SK-N-SH treated with all-trans-retinoic acid at 6 μM for 48 hours (cell line): ENCODE results near the gene LORICRIN.

Experiments used
- ATAC-seq: fragments of 200-7000 bp; cut with Tn5 transposase; 3 replicates; pipeline ENCODE4 v1.9.1; 2020; ENCODE audit warnings: mild to moderate bottlenecking, moderate library complexity
- ARNTL ChIP-seq: fragments of 450-650 bp; formaldehyde crosslinking; IDR thresholded peaks from 2 replicates; pipeline ENCODE4 v1.5.0; 2020; ENCODE audit warnings: low read depth, mild to moderate bottlenecking, moderate library complexity, borderline replicate concordance
- BACH2 ChIP-seq: fragments of 250-450 bp; sonication (Bioruptor Pico); IDR thresholded peaks from 2 replicates; pipeline ENCODE4 v1.9.0; 2021; ENCODE audit warnings: mild to moderate bottlenecking, borderline replicate concordance
- CREB5 ChIP-seq: fragments of 250-450 bp; sonication (Bioruptor Pico); IDR thresholded peaks from 2 replicates; pipeline ENCODE4 v1.5.1; 2020; ENCODE audit warnings: low read depth, mild to moderate bottlenecking, moderate library complexity
- CSDC2 ChIP-seq: fragments of 250-450 bp; sonication (Bioruptor Pico); IDR thresholded peaks from 2 replicates; pipeline ENCODE4 v1.5.0; 2020; ENCODE audit warnings: mild to moderate bottlenecking, moderate library complexity
- CSRNP3 ChIP-seq: fragments of 250-450 bp; sonication (Bioruptor Pico); IDR thresholded peaks from 2 replicates; pipeline ENCODE4 v1.5.1; 2021; ENCODE audit warnings: mild to moderate bottlenecking, moderate library complexity
- GLIS3 ChIP-seq: fragments of 250-450 bp; sonication (Bioruptor Pico); IDR thresholded peaks from 2 replicates; pipeline ENCODE4 v1.5.0; 2020; ENCODE audit warnings: mild to moderate bottlenecking, moderate library complexity
- ISL1 ChIP-seq: fragments of 250-450 bp; sonication (Bioruptor Pico); IDR thresholded peaks from 2 replicates; pipeline ENCODE4 v2.1.2; 2022; ENCODE audit warnings: mild to moderate bottlenecking, moderate library complexity
- OSR1 ChIP-seq: fragments of 250-450 bp; sonication (Bioruptor Pico); IDR thresholded peaks from 2 replicates; pipeline ENCODE4 v1.8.0; 2022; ENCODE audit warnings: moderate library complexity, mild to moderate bottlenecking, inconsistent platforms
- PATZ1 ChIP-seq: fragments of 250-450 bp; sonication (Bioruptor Pico); IDR thresholded peaks from 2 replicates; pipeline ENCODE4 v1.8.0; 2020; ENCODE audit warnings: mild to moderate bottlenecking, moderate library complexity, borderline replicate concordance
- POU6F1 ChIP-seq: fragments of 250-450 bp; sonication (Bioruptor Pico); IDR thresholded peaks from 2 replicates; pipeline ENCODE4 v1.8.0; 2021; ENCODE audit warnings: low read depth, mild to moderate bottlenecking, moderate library complexity, borderline replicate concordance
- PPARA ChIP-seq: fragments of 250-450 bp; sonication (Bioruptor Pico); IDR thresholded peaks from 2 replicates; pipeline ENCODE4 v1.5.0; 2020; ENCODE audit warnings: mild to moderate bottlenecking, borderline replicate concordance
- RARB ChIP-seq: fragments of 250-450 bp; sonication (Bioruptor Pico); IDR thresholded peaks from 2 replicates; pipeline ENCODE4 v1.8.0; 2021; ENCODE audit warnings: mild to moderate bottlenecking, moderate library complexity
- SNAI2 ChIP-seq: fragments of 250-450 bp; sonication (Bioruptor Pico); IDR thresholded peaks from 2 replicates; pipeline ENCODE4 v1.5.0; 2020; ENCODE audit warnings: mild to moderate bottlenecking, moderate library complexity
- TCF4 ChIP-seq: fragments of 250-450 bp; sonication (Bioruptor Pico); IDR thresholded peaks from 2 replicates; pipeline ENCODE4 v1.8.0; 2021; ENCODE audit warnings: mild to moderate bottlenecking, moderate library complexity, borderline replicate concordance
- TOX ChIP-seq: fragments of 250-450 bp; sonication (Bioruptor Pico); IDR thresholded peaks from 2 replicates; pipeline ENCODE4 v1.8.0; 2021; ENCODE audit warnings: mild to moderate bottlenecking, moderate library complexity, borderline replicate concordance
- ZC3H10 ChIP-seq: fragments of 250-450 bp; sonication (Bioruptor Pico); IDR thresholded peaks from 2 replicates; pipeline ENCODE4 v1.5.1; 2021; ENCODE audit warnings: mild to moderate bottlenecking, moderate library complexity
- ZFP3 ChIP-seq: fragments of 250-450 bp; sonication (Bioruptor Pico); IDR thresholded peaks from 2 replicates; pipeline ENCODE4 v1.5.0; 2020; ENCODE audit warnings: mild to moderate bottlenecking, moderate library complexity
- ZFP30 ChIP-seq: fragments of 450-650 bp; formaldehyde crosslinking; IDR thresholded peaks from 2 replicates; pipeline ENCODE4 v1.5.0; 2022; ENCODE audit warnings: mild to moderate bottlenecking, moderate library complexity
- ZNF565 ChIP-seq: fragments of 450-650 bp; formaldehyde crosslinking; conservative IDR thresholded peaks from 2 replicates; pipeline ENCODE4 v1.5.0; 2020; ENCODE audit warnings: low read depth, mild to moderate bottlenecking, moderate library complexity
- ZNF70 ChIP-seq: fragments of 450-650 bp; formaldehyde crosslinking; IDR thresholded peaks from 2 replicates; pipeline ENCODE4 v1.5.0; 2020; ENCODE audit warnings: mild to moderate bottlenecking, moderate library complexity
- ZNF8 ChIP-seq: fragments of 450-650 bp; formaldehyde crosslinking; IDR thresholded peaks from 2 replicates; pipeline ENCODE4 v1.5.0; 2020; ENCODE audit warnings: mild to moderate bottlenecking, moderate library complexity
- TF ChIP-seq, protein P1 (sequence below): fragments of 250-450 bp; sonication (Bioruptor Pico); IDR thresholded peaks from 2 replicates; pipeline ENCODE4 v1.5.0; 2020; ENCODE audit warnings: mild to moderate bottlenecking, moderate library complexity

Gene LORICRIN

DNA sequence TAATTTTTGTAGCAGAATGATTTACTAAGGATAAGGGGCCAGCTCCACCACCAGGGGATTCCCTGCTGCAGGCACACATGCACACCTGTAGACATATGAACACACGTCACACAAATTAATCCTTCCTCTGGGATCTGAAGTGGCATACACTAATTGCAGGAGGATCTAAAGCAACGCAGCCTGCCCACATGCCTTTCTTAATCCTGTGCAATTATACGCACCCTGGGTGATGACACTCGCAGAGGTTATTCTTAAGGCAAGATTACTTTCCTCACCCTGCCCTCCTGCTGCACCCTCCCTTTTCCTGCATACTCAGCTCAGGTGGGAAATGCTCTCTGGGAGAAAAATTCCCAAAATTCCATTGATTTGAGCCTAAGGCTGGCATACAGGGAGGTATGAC, 7.5 kb upstream of the LORICRIN start:
- ATAC-seq, result no peak
- TF ChIP-seq PPARA (no peak), ZNF565 (CRISPR knock-in tag) (no peak), ISL1 (no peak), TCF4 (no peak), RARB (CRISPR knock-in tag) (no peak), ZNF70 (CRISPR knock-in tag) (no peak), ARNTL (CRISPR knock-in tag) (no peak), ZFP3 (no peak), CSDC2 (no peak), BACH2 (CRISPR knock-in tag) (no peak)
- TF ChIP-seq, protein P1, sequence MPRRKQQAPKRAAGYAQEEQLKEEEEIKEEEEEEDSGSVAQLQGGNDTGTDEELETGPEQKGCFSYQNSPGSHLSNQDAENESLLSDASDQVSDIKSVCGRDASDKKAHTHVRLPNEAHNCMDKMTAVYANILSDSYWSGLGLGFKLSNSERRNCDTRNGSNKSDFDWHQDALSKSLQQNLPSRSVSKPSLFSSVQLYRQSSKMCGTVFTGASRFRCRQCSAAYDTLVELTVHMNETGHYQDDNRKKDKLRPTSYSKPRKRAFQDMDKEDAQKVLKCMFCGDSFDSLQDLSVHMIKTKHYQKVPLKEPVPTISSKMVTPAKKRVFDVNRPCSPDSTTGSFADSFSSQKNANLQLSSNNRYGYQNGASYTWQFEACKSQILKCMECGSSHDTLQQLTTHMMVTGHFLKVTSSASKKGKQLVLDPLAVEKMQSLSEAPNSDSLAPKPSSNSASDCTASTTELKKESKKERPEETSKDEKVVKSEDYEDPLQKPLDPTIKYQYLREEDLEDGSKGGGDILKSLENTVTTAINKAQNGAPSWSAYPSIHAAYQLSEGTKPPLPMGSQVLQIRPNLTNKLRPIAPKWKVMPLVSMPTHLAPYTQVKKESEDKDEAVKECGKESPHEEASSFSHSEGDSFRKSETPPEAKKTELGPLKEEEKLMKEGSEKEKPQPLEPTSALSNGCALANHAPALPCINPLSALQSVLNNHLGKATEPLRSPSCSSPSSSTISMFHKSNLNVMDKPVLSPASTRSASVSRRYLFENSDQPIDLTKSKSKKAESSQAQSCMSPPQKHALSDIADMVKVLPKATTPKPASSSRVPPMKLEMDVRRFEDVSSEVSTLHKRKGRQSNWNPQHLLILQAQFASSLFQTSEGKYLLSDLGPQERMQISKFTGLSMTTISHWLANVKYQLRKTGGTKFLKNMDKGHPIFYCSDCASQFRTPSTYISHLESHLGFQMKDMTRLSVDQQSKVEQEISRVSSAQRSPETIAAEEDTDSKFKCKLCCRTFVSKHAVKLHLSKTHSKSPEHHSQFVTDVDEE (CRISPR knock-in tag), result no peak

DNA sequence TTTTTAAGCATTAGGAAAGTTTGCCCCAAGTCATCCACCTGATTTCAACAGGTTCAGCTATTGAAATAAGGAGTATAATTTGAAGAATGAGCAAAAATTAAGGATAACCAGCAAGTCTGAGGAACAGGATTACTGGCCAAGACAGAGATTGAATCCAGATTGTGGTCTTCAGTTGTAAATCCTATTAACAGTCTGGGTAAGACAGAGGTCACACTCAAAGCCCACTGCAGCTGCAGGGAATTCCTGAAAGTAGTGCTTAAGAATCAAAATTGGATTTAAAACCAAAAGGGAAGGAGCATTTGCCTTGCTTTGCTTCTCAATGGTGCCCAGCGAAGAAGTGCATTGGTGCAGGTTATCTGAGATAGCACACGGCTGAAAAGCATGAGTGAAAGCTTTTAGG, 6.4 kb upstream of the LORICRIN start:
- no peak for ATAC-seq
- no peak for TF ChIP-seq ZNF8 (CRISPR knock-in tag)
- TF ChIP-seq OSR1 (CRISPR knock-in tag), result no peak
- no peak for TF ChIP-seq CSRNP3
- TF ChIP-seq BACH2 (CRISPR knock-in tag), result no peak
- no peak for TF ChIP-seq TOX (CRISPR knock-in tag)
- no peak for TF ChIP-seq CSDC2
- TF ChIP-seq ISL1, result no peak
- TF ChIP-seq ARNTL (CRISPR knock-in tag), result no peak
- no peak for TF ChIP-seq ZNF565 (CRISPR knock-in tag)

DNA sequence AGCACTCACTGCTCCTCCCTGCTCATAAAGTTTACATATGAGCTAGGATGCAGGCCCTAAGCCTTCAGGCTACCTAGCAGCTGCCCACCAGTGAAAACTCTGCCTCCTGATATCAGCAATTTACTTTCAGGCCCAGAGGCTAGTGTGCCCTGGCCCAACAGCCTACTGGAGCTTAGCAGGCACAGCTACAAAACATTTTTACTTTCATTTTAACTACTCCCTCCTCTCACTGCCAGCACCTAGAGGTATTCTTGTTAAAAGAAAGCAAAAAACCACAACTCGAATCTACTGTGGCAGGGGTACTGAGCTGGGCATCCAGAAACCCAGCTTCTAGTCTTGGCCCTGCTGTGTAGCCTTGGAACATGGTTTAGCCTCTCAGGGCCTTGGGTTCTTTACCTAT, 5.8 kb upstream of the LORICRIN start:
- TF ChIP-seq TOX (CRISPR knock-in tag) (no peak), PATZ1 (CRISPR knock-in tag) (no peak), ZFP3 (no peak), ZNF565 (CRISPR knock-in tag) (no peak), CSDC2 (no peak), SNAI2 (CRISPR knock-in tag) (no peak), ZC3H10 (CRISPR knock-in tag) (no peak), POU6F1 (CRISPR knock-in tag) (no peak), CREB5 (CRISPR knock-in tag) (no peak), TCF4 (no peak), GLIS3 (no peak), ZFP30 (CRISPR knock-in tag) (no peak), ARNTL (CRISPR knock-in tag) (no peak), CSRNP3 (no peak), ISL1 (no peak), RARB (CRISPR knock-in tag) (no peak), BACH2 (CRISPR knock-in tag) (no peak)
- TF ChIP-seq, protein P1 (CRISPR knock-in tag), result no peak
- no peak for ATAC-seq
